ENCODE results near the gene ZBTB7A.

DNA sequence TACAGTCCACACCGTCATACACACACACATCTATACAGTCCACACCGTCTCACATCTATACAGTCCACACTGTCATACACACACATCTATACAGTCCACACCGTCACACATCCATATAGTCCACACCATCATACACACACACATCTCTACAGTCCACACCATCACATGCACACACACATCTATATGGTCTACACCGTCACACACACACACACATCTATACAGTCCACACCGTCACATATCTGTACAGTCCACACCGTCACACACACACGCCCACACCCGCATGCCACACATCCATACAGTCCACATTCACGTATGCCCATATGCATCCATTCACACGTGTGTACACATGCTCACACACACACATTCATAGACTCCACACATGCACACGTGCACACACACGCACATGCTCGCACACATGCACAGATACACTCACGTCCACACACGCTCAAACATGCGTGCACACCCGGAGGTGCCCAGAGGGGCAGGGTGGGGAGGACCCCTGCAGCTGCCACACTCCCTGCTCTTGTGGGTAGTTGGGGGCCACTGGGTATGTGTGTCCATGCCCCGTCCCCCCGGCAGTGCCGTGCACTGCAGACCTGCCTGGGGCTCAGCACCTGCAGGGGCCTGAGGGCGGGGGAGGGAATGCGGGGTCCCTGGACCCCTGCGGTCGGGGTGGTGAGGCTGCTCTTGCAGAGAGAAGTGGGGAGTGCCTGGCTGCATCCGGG lies 30.0 kb downstream of the ZBTB7A start:
- TF ChIP-seq, protein P1, sequence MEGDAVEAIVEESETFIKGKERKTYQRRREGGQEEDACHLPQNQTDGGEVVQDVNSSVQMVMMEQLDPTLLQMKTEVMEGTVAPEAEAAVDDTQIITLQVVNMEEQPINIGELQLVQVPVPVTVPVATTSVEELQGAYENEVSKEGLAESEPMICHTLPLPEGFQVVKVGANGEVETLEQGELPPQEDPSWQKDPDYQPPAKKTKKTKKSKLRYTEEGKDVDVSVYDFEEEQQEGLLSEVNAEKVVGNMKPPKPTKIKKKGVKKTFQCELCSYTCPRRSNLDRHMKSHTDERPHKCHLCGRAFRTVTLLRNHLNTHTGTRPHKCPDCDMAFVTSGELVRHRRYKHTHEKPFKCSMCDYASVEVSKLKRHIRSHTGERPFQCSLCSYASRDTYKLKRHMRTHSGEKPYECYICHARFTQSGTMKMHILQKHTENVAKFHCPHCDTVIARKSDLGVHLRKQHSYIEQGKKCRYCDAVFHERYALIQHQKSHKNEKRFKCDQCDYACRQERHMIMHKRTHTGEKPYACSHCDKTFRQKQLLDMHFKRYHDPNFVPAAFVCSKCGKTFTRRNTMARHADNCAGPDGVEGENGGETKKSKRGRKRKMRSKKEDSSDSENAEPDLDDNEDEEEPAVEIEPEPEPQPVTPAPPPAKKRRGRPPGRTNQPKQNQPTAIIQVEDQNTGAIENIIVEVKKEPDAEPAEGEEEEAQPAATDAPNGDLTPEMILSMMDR (IDR thresholded peaks at IDR 0.05; ENCODE audit: low read depth, low read length), result no peak
- no peak for TF ChIP-seq EZH2phosphoT487 (IDR thresholded peaks at IDR 0.05; ENCODE audit: low read depth)

Measured in OCI-LY3 (cell line).